Skeletal muscle satellite cell (primary cell): ENCODE results near the gene CCDC102A. TPM values are rescaled to one million over a fixed set of nuclear protein-coding genes. Genes with fewer than 3 reads are reported as not detected.

ENCODE experiments used
- H3K27me3 ChIP-seq: 2 replicates; pipeline ENCODE4 v1.7.0; 2013; ENCODE audit warnings: low read length; ENCODE audit not compliant: control insufficient read depth, insufficient read depth
- H3K36me3 ChIP-seq: 2 replicates; pipeline ENCODE4 v1.7.0; 2013; ENCODE audit warnings: mild to moderate bottlenecking, control low read depth, low read length; ENCODE audit not compliant: insufficient read depth
- H3K4me1 ChIP-seq: 2 replicates; pipeline ENCODE4 v1.7.0; 2013; ENCODE audit warnings: low read length; ENCODE audit not compliant: control insufficient read depth, insufficient read depth
- H3K4me2 ChIP-seq: 2 replicates; pipeline ENCODE4 v1.7.0; 2013; ENCODE audit warnings: mild to moderate bottlenecking, low read length
- H3K4me3 ChIP-seq: 2 replicates; pipeline ENCODE4 v1.7.0; 2013; ENCODE audit warnings: low read length
- H3K9ac ChIP-seq: 2 replicates; pipeline ENCODE4 v1.7.0; 2013; ENCODE audit warnings: mild to moderate bottlenecking, low read depth, low read length, moderate library complexity
- H3K9me3 ChIP-seq: replicated peaks from 2 replicates; pipeline ENCODE4 v1.7.0; 2013; ENCODE audit warnings: mild to moderate bottlenecking, control low read depth, low read length
- total RNA-seq: library from RNA; depleted of rRNA; stranded (reverse); fragments of >200 nt; gene quantifications from 2 replicates; pipeline ENCODE4 v1.2.3, GENCODE V29; 2012; rRNA removed

CCDC102A gene
- total RNA-seq, result 5.0 and 6.6 TPM in 2 replicates

GRCh38 chr16:57536306-57537193 is at the start of gene CCDC102A:
TSS of gene CCDC102A (minus strand) at chr16:57536571. CDS start at chr16:57529177, 7,394 bp downstream.
- Histone ChIP-seq H3K4me3 (peak within 1 kb of the TSS; percentile 89), H3K27me3 (peaks cover 41% of the 10 kb centered on the region), H3K9ac (peak within 1 kb of the TSS; percentile 85), H3K9me3 (no peaks in the 10 kb centered on the region), H3K4me2 (peak within 1 kb of the TSS; percentile 99), H3K36me3 (no peaks in the 10 kb centered on the region), H3K4me1 (peaks cover 27% of the 10 kb centered on the region)

DNA sequence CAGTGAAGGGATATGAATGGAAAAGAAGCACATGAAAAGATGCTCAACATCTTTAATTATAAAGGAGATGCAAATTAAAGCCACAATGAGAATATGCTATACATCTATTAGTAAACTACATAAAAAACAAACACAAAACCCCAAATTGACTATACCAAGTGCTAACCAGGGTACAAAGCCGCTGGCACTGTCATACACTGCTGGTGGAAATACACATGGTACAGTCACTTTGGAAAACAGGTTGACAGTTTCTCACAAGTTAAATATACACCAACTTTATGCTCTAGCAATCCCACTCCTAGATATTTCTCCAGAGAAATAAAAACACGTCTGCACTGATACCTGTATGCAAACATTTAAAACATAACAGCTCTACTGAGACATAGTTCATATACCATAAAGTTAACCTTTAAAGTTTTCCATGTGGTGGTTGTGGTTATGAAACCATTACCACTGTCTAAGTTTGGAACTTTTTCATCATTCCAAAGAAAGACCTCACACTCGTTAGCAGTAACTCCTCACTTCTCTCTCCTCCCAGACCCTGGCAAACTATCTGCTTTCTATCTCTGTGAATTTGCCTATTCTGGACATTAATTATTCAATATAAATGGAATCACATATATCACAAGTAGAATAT is 48.8 kb upstream of the CCDC102A start:
- H3K9ac ChIP-seq, result no peak overlapping the region
- H3K4me2 ChIP-seq, result no peak overlapping the region
- no peaks in the 10 kb centered on the region for H3K36me3 ChIP-seq
- H3K9me3 ChIP-seq, result no peaks in the 10 kb centered on the region
- peaks cover 37% of the 10 kb centered on the region for H3K27me3 ChIP-seq
- H3K4me3 ChIP-seq, result no peak overlapping the region
- no peaks in the 10 kb centered on the region for H3K4me1 ChIP-seq

GRCh38 chr16:57579361-57579665 is 42.9 kb upstream of the CCDC102A start:
- H3K9me3 ChIP-seq, result no peaks in the 10 kb centered on the region
- H3K4me1 ChIP-seq, result no peaks in the 10 kb centered on the region
- H3K36me3 ChIP-seq, result no peaks in the 10 kb centered on the region
- no peak overlapping the region for H3K4me3 ChIP-seq
- no peak overlapping the region for H3K4me2 ChIP-seq
- peaks cover 42% of the 10 kb centered on the region for H3K27me3 ChIP-seq
- no peak overlapping the region for H3K9ac ChIP-seq

DNA sequence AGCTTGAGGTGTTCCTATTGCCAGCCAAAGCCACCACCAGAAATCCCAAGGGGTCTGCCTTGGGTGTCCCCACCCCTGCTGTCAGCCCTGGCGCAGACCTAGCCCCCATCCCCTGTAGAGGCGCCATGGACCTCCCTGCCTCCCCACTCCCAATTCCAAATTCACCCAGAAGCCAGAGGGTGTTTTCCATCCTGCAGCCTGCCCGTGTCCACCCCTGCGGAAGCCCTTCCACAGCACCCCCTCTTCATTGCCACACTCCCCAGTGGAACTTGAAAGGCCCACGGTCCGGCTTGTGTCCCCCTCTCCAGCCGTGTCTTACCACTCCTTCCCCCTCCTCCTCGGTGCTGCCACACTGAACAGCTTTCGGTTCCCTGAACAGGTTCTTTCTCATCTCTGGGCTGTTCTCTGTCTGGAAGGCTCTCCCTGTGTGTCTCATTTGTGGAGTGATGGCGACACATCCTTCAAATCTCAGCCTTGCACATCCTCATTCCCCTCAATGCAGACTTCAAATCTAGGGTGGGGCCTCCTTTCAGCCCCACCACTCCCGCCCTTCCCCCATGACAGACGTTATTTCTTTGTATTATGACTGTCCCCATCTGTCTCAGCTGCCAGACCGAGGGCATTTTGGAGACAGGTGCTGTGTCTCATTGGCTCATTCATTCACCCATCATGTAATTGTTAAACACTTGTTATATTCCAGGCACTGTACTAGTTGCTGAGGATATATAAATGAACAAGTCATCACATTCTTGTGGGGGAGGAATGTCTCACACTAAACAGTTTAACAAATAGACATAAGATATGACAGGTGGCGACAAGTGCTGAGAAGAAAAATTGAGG is 42.4 kb upstream of the CCDC102A start:
- no peak overlapping the region for H3K4me2 ChIP-seq
- H3K9me3 ChIP-seq, result no peaks in the 10 kb centered on the region
- H3K4me1 ChIP-seq, result no peaks in the 10 kb centered on the region
- no peaks in the 10 kb centered on the region for H3K36me3 ChIP-seq
- no peak overlapping the region for H3K9ac ChIP-seq
- H3K27me3 ChIP-seq, result peaks cover 39% of the 10 kb centered on the region
- no peak overlapping the region for H3K4me3 ChIP-seq

DNA sequence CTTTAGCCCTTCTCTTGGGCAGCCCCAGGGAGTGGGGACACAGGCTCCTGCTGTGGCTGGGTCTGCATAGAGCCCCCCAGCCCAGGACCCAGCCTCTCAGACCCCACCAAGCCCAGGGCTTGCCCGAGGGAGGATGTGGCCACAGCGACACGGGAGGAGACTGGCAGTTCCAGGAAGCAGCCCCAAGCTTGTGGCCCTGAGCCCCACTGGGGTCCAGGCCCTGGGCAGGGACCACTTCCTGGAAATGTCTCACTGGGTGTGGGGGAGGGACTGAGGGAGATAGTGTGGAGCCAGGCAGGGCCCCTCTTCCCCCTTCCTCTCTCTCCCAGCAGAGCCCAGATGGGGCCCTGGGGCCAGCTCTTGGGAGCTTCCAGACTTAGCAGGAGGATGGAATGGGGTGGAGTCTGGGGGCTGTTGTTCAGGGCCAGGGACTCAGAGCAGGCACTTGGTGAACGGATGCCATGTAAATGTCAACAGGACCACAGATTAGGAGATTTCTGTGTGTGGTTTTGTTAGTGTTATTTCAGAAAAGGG is 41.4 kb upstream of the CCDC102A start:
- Histone ChIP-seq H3K36me3 (no peaks in the 10 kb centered on the region), H3K4me2 (no peak overlapping the region), H3K9ac (no peak overlapping the region)

GRCh38 chr16:57577214-57577613 is 40.8 kb upstream of the CCDC102A start:
- Histone ChIP-seq H3K9me3 (no peaks in the 10 kb centered on the region), H3K9ac (no peak overlapping the region), H3K4me2 (no peak overlapping the region), H3K4me3 (no peak overlapping the region), H3K36me3 (no peaks in the 10 kb centered on the region), H3K27me3 (peaks cover 30% of the 10 kb centered on the region), H3K4me1 (no peaks in the 10 kb centered on the region)

More for the DNA sequence above, 41.4 kb upstream of the CCDC102A start:
- Histone ChIP-seq H3K4me1 (no peaks in the 10 kb centered on the region), H3K27me3 (peaks cover 35% of the 10 kb centered on the region), H3K4me3 (no peak overlapping the region), H3K9me3 (no peaks in the 10 kb centered on the region)

- no peaks in the 10 kb centered on the region for H3K4me1 ChIP-seq
- no peak overlapping the region for H3K9ac ChIP-seq
- H3K36me3 ChIP-seq, result no peaks in the 10 kb centered on the region
- no peak overlapping the region for H3K4me2 ChIP-seq
- no peak overlapping the region for H3K4me3 ChIP-seq
- H3K27me3 ChIP-seq, result peaks cover 23% of the 10 kb centered on the region
- no peaks in the 10 kb centered on the region for H3K9me3 ChIP-seq
Measured at GRCh38 chr16:57576429-57576870, 40.1 kb upstream of the CCDC102A start.

DNA sequence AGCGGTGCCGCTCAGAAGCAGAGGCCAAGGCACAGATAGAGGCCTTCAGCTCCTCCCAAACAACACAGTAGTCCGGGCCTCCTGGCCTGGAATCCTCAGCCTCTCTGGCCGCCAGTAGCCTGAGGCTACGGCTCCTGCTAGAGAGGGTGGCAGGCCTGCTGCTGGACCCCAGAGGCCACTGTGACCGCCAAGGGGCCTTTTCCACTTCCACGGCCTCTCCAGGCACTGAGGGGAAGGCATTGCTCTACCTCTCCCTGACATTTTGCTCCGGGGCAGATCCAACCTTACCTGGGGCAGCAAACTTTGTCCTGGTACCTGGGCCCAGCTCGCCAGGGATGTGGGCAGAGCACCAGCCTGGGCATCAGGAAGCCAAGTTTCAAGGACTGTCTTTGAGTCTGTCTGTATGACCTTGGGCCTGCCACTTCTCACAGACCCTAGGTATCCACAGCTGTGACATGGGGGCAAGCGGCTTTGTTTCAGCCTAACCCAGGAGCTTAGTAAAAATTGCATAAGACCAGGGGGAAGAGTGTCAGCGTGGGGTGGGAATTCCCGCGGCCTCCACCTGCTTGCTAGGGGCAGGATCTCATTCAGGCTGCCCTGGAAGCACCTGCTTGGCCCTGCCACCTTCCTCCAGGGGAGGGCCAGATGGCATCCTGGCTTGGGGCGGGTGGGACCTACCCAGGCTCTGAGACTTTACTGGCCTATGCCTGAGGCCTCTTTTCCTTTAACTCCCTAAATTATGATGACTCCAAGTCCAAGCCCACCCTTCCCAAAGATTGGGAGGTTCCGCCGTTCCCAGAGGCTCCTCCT is 39.3 kb upstream of the CCDC102A start:
- Histone ChIP-seq H3K4me1 (no peaks in the 10 kb centered on the region), H3K4me2 (no peak overlapping the region), H3K4me3 (no peak overlapping the region), H3K9ac (no peak overlapping the region), H3K27me3 (peaks cover 24% of the 10 kb centered on the region), H3K9me3 (no peaks in the 10 kb centered on the region), H3K36me3 (no peaks in the 10 kb centered on the region)

GRCh38 chr16:57574646-57575467 is 38.5 kb upstream of the CCDC102A start:
- H3K4me3 ChIP-seq, result no peak overlapping the region
- H3K4me2 ChIP-seq, result no peak overlapping the region
- no peak overlapping the region for H3K9ac ChIP-seq
- peaks cover 22% of the 10 kb centered on the region for H3K27me3 ChIP-seq
- H3K9me3 ChIP-seq, result no peaks in the 10 kb centered on the region
- H3K36me3 ChIP-seq, result no peaks in the 10 kb centered on the region
- H3K4me1 ChIP-seq, result no peaks in the 10 kb centered on the region

GRCh38 chr16:57574086-57574485 is 37.7 kb upstream of the CCDC102A start:
- H3K4me1 ChIP-seq, result no peaks in the 10 kb centered on the region
- no peaks in the 10 kb centered on the region for H3K9me3 ChIP-seq
- H3K4me2 ChIP-seq, result no peak overlapping the region
- no peak overlapping the region for H3K4me3 ChIP-seq
- no peak overlapping the region for H3K9ac ChIP-seq
- H3K27me3 ChIP-seq, result peaks cover 14% of the 10 kb centered on the region
- no peaks in the 10 kb centered on the region for H3K36me3 ChIP-seq
